Measurements from ENCODE around the gene CYFIP1.

GRCh38 chr15:22880068-22880980, 99.8 kb downstream of the CYFIP1 start:
- TF ChIP-seq CTCF (IDR thresholded peaks at IDR 0.05) (no peak), POLR2A (IDR thresholded peaks at IDR 0.05) (no peak), POLR2AphosphoS5 (IDR thresholded peaks at IDR 0.05) (no peak), EP300 (IDR thresholded peaks at IDR 0.05) (no peak)

Data from sigmoid colon (tissue), 4 donors.